HepG2 (cell line): ENCODE measurements around the gene MPO. TPM values are rescaled to one million over a fixed set of nuclear protein-coding genes. Genes with fewer than 3 reads are reported as not detected.
A peak's percentile ranks its signal among the peaks of the same experiment; 100 is the strongest.

Experiments
- ADNP ChIP-seq: sonication (generic); formaldehyde crosslinking; IDR thresholded peaks from 2 replicates; pipeline ENCODE4 v1.4.0; 2020; ENCODE audit warnings: missing genetic modification reagents
- DPF2 ChIP-seq: sonication (generic); formaldehyde crosslinking; IDR thresholded peaks from 2 replicates; pipeline ENCODE4 v1.4.0; 2020; ENCODE audit warnings: mild to moderate bottlenecking, low read depth, missing genetic modification reagents, borderline replicate concordance
- MXD4 ChIP-seq: IDR thresholded peaks from 2 replicates; pipeline ENCODE4 v1.6.1; 2016; ENCODE audit warnings: mild to moderate bottlenecking, missing biosample characterization, missing genetic modification reagents
- NR0B2 ChIP-seq: sonication (generic); formaldehyde crosslinking; IDR thresholded peaks from 2 replicates; pipeline ENCODE4 v1.4.0; 2020; ENCODE audit warnings: mild to moderate bottlenecking, missing genetic modification reagents
- PLRG1 ChIP-seq: fragments of 450-650 bp; conservative IDR thresholded peaks from 2 replicates; pipeline ENCODE4 v1.6.1; 2016
- RARA ChIP-seq: IDR thresholded peaks from 2 replicates; pipeline ENCODE4 v1.6.1; 2016; ENCODE audit warnings: missing genetic modification reagents, missing compliant biosample characterization
- SOX6 ChIP-seq, 2 experiments: fragments of 450-650 bp in 1 of 2; sonication (generic) in 1 of 2; formaldehyde crosslinking in 1 of 2; IDR thresholded peaks; 2 replicates each; pipeline versions ENCODE4 v1.4.0 to v1.6.1; 2017 to 2020; ENCODE audit warnings: antibody characterized with exemption in 1 of 2, mild to moderate bottlenecking in 1 of 2, missing genetic modification reagents in 1 of 2
- TBL1XR1 ChIP-seq: fragments of 150-350 bp; IDR thresholded peaks from 2 replicates; pipeline ENCODE4 v1.6.1; 2014; ENCODE audit warnings: borderline replicate concordance, low read length; ENCODE audit not compliant: partially characterized antibody
- ZFY ChIP-seq: sonication (generic); formaldehyde crosslinking; IDR thresholded peaks from 2 replicates; pipeline ENCODE4 v1.4.0; 2020; ENCODE audit warnings: missing genetic modification reagents
- ZNF468 ChIP-seq: sonication (generic); formaldehyde crosslinking; IDR thresholded peaks from 2 replicates; pipeline ENCODE4 v1.8.0; 2022; ENCODE audit warnings: mild to moderate bottlenecking, moderate library complexity, missing genetic modification reagents
- ZNF546 ChIP-seq: sonication (generic); formaldehyde crosslinking; conservative IDR thresholded peaks from 2 replicates; pipeline ENCODE4 v1.8.1; 2023; ENCODE audit warnings: mild to moderate bottlenecking, missing genetic modification reagents
- ZNF558 ChIP-seq: sonication (generic); formaldehyde crosslinking; IDR thresholded peaks from 2 replicates; pipeline ENCODE4 v1.9.0; 2022; ENCODE audit warnings: mild to moderate bottlenecking, missing genetic modification reagents, borderline replicate concordance
- ZNF670 ChIP-seq: sonication (generic); formaldehyde crosslinking; IDR thresholded peaks from 2 replicates; pipeline ENCODE4 v1.8.0; 2022; ENCODE audit warnings: mild to moderate bottlenecking, missing genetic modification reagents, borderline replicate concordance
- ZNF704 ChIP-seq: sonication (generic); formaldehyde crosslinking; IDR thresholded peaks from 2 replicates; pipeline ENCODE4 v1.8.1; 2023; ENCODE audit warnings: mild to moderate bottlenecking, inconsistent platforms, moderate library complexity, missing genetic modification reagents, borderline replicate concordance
- ZNF713 ChIP-seq: sonication (generic); formaldehyde crosslinking; IDR thresholded peaks from 2 replicates; pipeline ENCODE4 v1.4.0; 2020; ENCODE audit warnings: mild to moderate bottlenecking, missing genetic modification reagents
- ZNF883 ChIP-seq: sonication (generic); formaldehyde crosslinking; IDR thresholded peaks from 2 replicates; pipeline ENCODE4 v1.5.1; 2020; ENCODE audit warnings: mild to moderate bottlenecking, missing genetic modification reagents; ENCODE audit errors: not compliant biosample characterization
- polyA plus RNA-seq, 8 experiments: library from polyadenylated mRNA; depleted of rRNA in 3 of 8; stranded (reverse) in 7 of 8; unstranded in 1 of 8; fragments of >200 nt; fragmentation: Illumina TruSeq in 4 of 8; extraction: Trizol in 4 of 8; gene quantifications; 2 replicates each; pipeline versions ENCODE4 v1.2.1 to v1.2.3, GENCODE V29; 2011 to 2016; ENCODE audit warnings: low read depth in 4 of 8, missing spikeins in 1 of 8, mixed read lengths in 1 of 8; ENCODE audit not compliant: insufficient read depth in 1 of 8
- total RNA-seq, 5 experiments: library from RNA; depleted of rRNA; stranded (reverse); fragments of >200 nt; fragmentation: Illumina TruSeq; extraction: Trizol; gene quantifications; 2 replicates each; pipeline ENCODE4 v1.2.3, GENCODE V29; 2016; ENCODE audit warnings: low read depth in 1 of 5
- TF ChIP-seq, protein P1 (sequence below): sonication (generic); formaldehyde crosslinking; IDR thresholded peaks from 2 replicates; pipeline ENCODE4 v1.4.0; 2020; ENCODE audit warnings: missing genetic modification reagents
- TF ChIP-seq, protein P2 (sequence below), 2 experiments: fragments of 450-650 bp in 1 of 2; sonication (generic) in 1 of 2; formaldehyde crosslinking; IDR thresholded peaks; 2 replicates each; pipeline versions ENCODE4 v1.5.0 to v1.8.0; 2020 to 2022; ENCODE audit warnings: mild to moderate bottlenecking in 1 of 2, missing genetic modification reagents in 1 of 2

Gene MPO
- total and polyA plus RNA-seq, 2 of the 13 experiments (the other 11 are each of a cell fraction or from before 2014, with no cell fraction given): not detected

DNA sequence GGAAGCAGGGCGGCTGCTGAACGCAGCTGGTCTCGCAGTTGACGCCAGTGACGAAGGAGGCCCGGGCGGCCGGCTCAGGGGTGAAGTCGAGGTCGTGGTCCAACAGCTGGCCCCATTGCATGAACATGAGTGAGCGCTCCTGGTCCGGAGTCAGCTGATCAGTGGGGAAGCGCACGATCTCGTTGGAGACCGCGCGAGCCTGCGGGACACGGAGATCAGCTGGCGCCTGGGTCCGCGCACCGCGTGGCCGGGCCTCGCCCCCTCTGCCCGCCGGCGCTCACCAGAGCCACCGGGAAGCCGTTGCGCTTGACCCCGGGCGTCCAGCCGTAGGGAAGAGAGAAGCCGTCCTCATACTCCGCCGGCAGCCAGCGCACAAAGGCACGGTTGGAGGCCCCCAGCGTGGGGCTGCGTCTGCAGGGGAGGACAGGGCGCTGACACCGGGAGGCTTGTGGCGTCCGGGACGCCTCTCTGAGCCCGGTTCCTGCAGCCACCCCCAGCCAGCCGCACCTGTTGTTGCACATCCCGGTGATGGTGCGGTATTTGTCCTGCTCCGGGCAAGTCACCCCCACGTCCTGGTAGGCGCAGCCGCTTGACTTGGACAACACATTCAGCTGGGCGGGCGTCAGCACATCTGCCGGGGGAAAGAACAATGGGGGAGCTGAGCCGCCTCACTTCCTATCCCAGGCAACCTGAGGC lies 1.6 kb downstream of the MPO start (continued):
- TF ChIP-seq TBL1XR1 (no peak), ZNF883 (no peak), NR0B2 (0 out of 2 replicates have a peak, but pooled peaks have one; percentile 11), ZFY (0 out of 2 replicates have a peak, but pooled peaks have one; percentile 14), ZNF558 (CRISPR knock-in tag) (0 out of 2 replicates have a peak, but pooled peaks have one; percentile 39), MXD4 (CRISPR knock-in tag) (no peak), SOX6 (IDR thresholded peaks at IDR 0.05) (no peak), SOX6 (CRISPR knock-in tag; IDR thresholded peaks at IDR 0.05) (no peak), RARA (CRISPR knock-in tag) (peak; percentile 54), ZNF704 (CRISPR knock-in tag) (0 out of 2 replicates have a peak, but pooled peaks have one; percentile 38), ADNP (CRISPR knock-in tag) (no peak), PLRG1 (no peak), ZNF468 (CRISPR knock-in tag) (0 out of 2 replicates have a peak, but pooled peaks have one; percentile 67), ZNF670 (CRISPR knock-in tag) (no peak), ZNF713 (CRISPR knock-in tag) (no peak), ZNF546 (CRISPR knock-in tag) (0 out of 2 replicates have a peak, but pooled peaks have one; percentile 45), DPF2 (no peak)
- TF ChIP-seq, protein P1, sequence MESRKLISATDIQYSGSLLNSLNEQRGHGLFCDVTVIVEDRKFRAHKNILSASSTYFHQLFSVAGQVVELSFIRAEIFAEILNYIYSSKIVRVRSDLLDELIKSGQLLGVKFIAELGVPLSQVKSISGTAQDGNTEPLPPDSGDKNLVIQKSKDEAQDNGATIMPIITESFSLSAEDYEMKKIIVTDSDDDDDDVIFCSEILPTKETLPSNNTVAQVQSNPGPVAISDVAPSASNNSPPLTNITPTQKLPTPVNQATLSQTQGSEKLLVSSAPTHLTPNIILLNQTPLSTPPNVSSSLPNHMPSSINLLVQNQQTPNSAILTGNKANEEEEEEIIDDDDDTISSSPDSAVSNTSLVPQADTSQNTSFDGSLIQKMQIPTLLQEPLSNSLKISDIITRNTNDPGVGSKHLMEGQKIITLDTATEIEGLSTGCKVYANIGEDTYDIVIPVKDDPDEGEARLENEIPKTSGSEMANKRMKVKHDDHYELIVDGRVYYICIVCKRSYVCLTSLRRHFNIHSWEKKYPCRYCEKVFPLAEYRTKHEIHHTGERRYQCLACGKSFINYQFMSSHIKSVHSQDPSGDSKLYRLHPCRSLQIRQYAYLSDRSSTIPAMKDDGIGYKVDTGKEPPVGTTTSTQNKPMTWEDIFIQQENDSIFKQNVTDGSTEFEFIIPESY (CRISPR knock-in tag): 0 out of 2 replicates have a peak, but pooled peaks have one; percentile 26
- TF ChIP-seq, protein P2, sequence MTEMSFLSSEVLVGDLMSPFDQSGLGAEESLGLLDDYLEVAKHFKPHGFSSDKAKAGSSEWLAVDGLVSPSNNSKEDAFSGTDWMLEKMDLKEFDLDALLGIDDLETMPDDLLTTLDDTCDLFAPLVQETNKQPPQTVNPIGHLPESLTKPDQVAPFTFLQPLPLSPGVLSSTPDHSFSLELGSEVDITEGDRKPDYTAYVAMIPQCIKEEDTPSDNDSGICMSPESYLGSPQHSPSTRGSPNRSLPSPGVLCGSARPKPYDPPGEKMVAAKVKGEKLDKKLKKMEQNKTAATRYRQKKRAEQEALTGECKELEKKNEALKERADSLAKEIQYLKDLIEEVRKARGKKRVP (CRISPR knock-in tag; IDR thresholded peaks at IDR 0.05): no peak
